HG02678 (cell line): ENCODE data around the gene PRL.
A peak's percentile ranks its signal among the peaks of the same experiment; 100 is the strongest.

Experiments used
- ATAC-seq: cut with Tn5 transposase; IDR thresholded peaks from one replicate; pipeline ENCODE4 v1.9.1; 2021; ENCODE audit warnings: mild to moderate bottlenecking, moderate library complexity; ENCODE audit not compliant: unreplicated experiment

PRL gene

GRCh38 chr6:22295145-22295544 lies 1.7 kb downstream of the PRL start:
- ATAC-seq: no peak

DNA sequence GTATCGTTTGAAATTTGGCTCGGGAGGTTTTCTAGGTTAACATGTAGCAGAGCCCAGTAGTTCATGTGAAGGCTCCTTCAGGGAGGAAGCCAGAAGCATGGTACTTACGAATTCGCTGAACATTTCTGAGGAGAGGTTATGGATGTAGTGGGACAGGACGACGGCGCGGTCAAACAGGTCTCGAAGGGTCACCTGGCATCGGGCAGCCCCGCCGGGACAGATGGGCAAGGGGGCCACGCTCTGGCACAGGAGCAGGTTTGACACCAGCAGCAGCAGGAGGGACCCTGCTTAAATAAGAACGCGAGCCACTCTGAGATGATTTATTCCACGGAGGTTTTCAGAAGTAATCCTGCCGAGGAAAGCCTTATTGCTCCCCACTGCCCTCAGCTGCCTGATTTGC lies 2.5 kb downstream of the PRL start:
- ATAC-seq: no peak

- ATAC-seq: no peak
Observed at GRCh38 chr6:22290045-22290444, 6.8 kb downstream of the PRL start.

GRCh38 chr6:22288721-22289120 lies 8.1 kb downstream of the PRL start:
- no peak for ATAC-seq

DNA sequence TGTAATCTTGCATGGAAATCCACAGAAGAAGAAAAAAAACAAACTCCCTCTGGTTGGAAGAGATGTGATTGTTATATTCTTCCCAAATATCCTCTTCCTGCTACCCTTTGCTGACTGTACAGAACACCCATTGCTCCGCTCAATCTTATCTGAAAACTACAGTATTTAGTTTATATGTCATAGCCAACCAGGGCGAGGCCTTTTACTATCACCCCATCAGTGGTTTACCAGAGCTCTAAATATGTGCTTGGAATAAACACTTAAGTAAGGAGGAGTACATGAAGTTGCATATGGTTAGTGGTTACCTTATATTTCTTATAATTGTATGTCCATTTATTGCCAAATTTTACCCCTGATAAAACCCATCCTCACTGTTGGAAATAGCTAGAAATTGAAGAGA lies 12.2 kb downstream of the PRL start:
- ATAC-seq: no peak

DNA sequence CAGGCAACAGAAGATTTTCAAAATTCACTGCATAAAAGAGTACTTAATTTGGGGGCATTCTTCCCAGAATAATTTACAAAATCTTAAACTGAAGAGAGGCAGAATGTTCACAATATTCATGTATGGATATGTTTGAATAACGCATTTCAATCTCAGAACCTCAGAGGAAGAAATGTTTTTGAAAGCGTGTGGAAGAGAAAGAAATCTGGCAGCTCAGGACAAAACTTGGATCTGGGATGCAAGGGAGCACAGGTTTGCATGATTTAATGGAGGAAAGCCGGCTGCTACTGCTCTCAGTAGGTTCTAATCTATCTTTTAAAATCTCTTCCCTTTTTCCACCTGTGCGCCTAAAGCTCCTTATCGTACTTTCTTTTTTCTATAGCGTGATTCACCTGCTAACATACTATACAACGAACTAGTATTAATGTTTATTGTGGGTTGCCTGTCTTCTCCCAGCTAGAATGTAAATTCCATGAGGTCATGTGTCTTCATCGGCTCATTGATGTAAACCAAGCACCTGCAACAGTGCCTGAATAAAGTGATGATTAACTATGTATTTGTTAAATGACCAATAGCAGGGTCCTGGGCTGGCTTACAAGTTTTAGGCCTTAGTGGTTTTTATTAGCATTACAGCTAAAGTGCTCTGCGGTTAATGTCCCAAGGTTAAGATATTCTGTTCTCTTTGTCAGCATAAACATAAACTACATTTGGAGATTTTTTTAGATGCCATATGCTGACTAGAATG lies 15.3 kb downstream of the PRL start:
- no peak for ATAC-seq

- ATAC-seq: no peak
Observed at GRCh38 chr6:22279427-22279826, 17.4 kb downstream of the PRL start.

- ATAC-seq: peak; percentile 92
Observed at GRCh38 chr6:22271081-22271480, 25.8 kb downstream of the PRL start.

DNA sequence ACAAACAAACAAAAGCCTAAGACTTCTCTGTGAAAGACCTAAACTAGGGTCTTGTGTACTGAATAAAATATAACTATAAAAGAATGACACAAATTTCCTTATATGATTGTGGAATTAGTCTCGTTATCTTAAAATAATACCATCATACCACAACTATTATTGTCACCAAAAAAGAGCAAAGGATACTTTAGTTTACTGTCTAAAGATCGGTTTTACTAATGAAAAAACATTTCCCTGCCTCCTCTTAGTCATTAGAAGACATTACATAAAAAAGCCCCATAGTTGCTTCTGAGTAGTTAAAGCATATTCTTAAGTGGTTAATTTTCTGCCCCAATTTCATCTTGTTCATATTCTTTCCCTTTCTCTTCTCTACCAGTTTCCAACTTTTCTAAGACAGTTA lies 33.1 kb downstream of the PRL start:
- ATAC-seq: no peak

- ATAC-seq: no peak
Observed at GRCh38 chr6:22254886-22255285, 42.0 kb downstream of the PRL start.

- no peak for ATAC-seq
Observed at GRCh38 chr6:22253955-22254655, 42.7 kb downstream of the PRL start.

- no peak for ATAC-seq
Observed at GRCh38 chr6:22251348-22251747, 45.5 kb downstream of the PRL start.

DNA sequence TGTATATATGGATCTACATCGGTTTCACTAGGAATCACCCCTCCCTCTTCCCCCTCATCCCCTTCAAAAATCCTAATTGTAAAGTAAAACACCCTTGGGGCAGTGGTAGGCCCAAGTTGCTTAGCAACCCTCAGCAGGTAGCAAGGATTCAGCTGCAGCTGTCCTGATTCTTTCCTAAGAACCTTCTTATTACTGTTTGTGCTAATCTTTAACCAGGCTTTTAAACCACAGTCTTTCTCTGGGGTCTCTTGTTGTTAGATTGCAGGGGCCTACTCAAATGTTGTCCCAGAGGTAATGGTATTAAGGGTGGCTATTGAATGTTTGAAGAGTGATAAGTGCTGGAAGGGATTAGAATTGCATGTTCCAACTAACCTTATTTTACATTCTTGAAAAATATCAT lies 46.4 kb downstream of the PRL start:
- ATAC-seq: no peak

DNA sequence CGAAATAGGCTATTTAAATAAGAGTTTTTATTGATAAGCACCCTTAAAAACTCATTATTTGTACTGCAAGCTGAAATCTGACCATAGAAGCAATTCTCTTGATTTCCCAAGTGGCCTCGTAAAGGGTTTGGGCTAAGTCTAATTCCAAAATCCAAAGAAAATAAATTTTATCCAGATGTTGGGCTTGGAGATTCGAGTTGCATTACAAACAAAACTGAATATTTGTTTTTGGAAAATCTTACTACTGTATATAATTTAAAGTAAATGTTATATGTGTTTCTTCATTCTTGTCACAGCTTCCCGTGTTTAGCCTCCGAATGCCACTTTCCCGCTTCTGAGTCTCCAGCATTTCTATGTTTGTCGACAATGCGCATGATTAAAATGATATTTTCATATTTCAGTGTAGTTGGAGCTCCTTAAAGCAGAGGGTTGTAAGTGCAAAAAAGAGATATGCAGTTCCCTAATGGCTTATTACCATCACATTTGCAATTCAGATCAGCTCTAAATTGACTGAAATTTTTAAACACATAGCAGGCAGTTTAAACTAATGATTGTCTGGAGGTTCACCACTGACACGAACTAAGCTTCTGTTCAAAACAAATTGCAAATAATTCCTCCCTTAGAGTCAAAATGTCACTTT lies 47.0 kb downstream of the PRL start:
- no peak for ATAC-seq

- no peak for ATAC-seq
Observed at GRCh38 chr6:22248513-22249308, 48.1 kb downstream of the PRL start.

DNA sequence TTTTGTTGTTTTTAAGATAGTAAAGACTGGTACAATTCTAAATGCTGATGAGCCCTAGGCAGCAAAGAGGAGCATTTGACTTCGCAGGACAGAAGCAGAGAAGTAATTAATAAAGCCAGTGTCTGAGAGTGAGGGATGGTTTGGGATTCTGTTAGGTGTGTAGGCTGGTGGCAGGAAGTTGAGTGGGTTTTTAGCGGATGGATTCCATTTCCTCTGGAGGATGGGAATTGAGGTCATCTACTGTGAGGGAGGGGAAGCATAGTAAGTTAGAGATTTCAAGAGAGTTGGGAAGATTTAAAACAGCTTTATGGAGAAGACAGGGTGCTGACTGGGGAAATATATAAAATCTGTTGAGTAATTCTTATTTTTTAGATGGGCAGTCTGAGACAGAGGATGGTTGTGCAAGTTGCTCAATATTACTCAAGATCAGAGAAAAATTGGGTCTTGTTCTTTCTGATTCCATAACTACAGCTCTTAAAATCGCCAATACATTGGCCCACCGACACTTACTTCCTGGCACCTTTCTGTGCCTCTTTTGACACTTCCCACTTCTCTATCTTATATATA lies 48.8 kb downstream of the PRL start:
- ATAC-seq: no peak

GRCh38 chr6:22240025-22240424 lies 56.8 kb downstream of the PRL start:
- no peak for ATAC-seq

GRCh38 chr6:22239261-22239921 lies 57.4 kb downstream of the PRL start:
- no peak for ATAC-seq

GRCh38 chr6:22238861-22239260 lies 58.0 kb downstream of the PRL start:
- ATAC-seq: no peak

GRCh38 chr6:22237526-22237925 lies 59.3 kb downstream of the PRL start:
- no peak for ATAC-seq
